ENCODE data around the gene NEK3.
"Not testable (repeated sequence)": the region's sequence is repeated elsewhere in the genome, so short reads cannot be mapped to it uniquely, and the experiment has no call there.

NEK3 gene

DNA sequence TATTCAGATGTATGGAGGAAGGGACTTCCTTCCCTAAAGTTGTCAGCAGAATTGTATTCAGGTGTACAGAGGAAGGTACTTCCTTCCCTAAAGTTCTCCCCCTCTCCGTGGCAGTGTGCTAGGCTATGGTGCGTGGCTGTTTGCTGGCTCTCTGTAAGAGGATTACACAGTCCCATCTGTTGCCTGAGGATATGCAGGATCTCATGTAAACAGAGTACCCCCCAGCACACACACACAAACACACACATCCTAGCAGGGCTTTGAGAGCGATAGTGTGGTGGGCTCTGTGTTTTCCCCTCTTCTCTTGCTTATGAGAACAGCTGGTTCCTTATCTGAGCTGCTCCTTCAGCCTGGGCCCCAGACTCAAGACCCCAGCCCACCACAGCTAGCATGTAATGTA is 40.8 kb downstream of the NEK3 start:
- no peak for DNase-seq (ENCODE audit: low read depth)

DNA sequence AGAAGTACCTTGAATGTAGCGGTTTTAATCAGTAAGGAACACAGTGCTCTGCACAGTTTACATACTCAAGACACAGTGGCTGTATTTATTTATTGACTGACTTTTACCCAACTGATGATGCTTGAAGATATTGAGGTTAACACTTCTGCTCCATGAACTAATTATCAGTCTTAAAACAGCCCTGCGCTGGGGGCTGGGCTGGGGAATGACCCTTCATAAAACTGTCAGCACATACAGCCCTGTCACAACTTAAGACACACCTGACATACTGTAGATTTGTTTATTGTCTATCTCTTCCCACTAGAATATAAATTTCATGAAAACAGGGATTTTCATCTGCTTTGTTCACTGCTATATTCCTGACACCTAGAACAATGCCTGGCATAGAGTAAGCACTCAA is 41.3 kb downstream of the NEK3 start:
- no peak for DNase-seq (ENCODE audit: low read depth)

DNA sequence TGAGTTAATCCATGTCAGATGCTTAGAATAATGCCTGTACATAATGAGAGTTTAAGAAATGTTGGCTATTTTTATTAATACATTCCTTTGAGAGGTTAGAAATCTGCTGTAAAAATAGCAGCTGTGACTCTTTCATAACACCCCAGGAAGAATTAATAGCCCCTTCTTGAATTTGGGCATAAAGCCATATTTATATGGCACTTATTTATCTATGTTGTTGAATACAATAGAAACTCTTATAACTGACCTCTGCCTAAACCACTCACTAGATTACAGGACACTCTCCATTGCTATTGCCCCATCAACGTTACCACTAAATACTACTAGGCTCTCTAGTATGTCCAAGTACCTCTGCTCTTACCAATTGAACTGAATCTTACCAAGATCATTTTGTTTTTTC is 46.8 kb downstream of the NEK3 start:
- no peak for DNase-seq (ENCODE audit: low read depth)

DNA sequence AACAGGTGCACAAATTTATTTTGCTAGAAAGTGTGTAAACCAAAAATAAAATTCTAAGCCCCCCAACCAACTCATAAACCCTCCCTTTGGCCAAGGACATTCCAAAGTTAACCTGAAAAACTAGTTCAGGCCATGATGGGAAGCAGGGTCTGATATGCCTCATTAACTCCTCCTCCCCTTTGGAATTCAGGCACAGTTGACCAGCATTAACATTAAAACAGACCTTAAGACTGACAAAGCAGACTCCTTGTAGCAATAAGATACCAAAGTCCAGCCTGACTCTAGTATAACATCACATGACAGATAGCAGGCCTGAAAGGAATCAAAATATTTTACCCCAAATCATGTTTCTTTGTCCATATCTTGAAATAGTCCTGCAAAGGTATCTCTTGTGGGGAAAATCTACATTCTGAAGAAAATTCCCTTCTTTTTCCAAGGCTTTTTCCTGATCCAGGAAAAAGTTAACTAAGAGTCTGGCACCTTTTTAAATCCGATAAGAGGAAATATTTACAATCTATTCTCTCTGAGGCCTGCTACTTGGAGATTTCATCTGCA is 50.2 kb downstream of the NEK3 start:
- DNase-seq (ENCODE audit: low read depth) = no peak

DNA sequence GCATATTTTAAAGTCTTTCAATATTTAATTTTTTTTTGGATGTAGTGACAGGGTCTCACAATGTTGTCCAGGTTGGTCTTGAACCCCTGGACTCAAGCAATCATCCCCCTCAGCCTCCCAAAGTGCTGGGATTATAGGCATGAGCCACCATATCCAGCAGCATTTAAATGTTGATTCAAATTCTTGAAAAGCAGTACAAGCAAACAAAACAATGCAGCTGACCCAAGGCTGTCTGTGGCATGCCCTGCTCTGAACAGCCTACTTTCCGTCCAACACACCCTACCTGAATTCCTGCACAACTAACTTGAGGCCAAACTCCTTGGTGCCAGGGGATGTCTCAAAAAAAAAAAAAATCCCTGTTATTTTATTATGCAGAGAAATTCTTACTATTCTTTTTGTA is 53.6 kb downstream of the NEK3 start:
- DNase-seq (ENCODE audit: low read depth) = no peak

DNA sequence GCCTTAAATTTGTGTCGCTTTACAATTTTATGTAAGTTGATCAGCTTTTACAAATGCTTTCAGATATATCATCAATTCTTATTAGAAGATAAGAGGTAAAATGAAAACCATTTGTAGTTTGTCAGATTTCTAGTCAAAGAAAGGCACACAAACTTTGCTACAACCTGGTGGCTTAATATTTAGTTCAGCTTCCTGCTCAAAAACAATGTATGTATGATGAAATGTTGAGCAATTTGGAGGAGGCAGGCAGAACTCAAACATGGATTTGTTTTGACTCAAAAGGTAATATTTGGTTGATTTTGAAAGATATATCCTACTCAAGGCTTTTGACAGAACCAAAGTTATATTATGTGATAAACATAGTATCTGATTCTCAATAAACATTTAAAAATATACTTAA is 54.8 kb downstream of the NEK3 start:
- no peak for DNase-seq (ENCODE audit: low read depth)

DNA sequence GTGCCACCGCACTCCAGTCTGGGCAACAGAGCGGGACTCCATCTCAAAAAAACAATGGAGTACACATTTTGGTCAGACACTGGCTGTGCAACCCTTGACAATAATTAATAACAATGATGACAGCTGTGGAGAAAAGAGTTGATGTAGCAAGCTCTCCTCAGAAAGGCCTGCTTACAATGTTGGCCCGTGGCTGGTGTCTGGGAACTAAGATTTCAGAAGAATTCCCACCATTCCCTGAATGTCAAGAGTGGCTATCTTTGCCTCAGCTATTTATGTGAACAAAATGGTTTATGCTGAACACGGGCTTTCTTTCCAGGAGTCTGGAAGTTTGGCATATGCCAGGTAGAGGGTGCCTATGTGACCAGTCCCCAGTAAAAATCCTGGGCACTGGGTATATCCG is 56.0 kb downstream of the NEK3 start:
- DNase-seq (ENCODE audit: low read depth) = no peak

DNA sequence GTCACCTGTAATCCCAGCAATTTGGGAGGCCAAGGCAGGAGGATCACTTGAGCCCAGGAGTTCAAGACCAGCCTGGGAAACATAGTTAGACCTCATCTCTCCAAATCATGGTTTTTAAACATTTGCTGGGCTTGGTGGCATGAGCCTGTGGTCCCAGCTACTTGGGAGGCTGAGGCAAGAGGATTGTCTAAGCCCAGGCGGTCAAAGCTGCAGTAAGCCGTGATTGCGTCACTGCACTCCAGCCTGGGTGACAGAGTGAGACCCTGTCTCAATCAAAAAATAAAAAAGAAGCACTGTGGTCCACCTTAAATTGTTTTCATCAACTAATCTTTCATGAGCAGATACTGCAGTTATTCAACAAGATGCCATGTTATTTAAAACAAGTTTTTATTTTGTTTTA is 57.0 kb downstream of the NEK3 start:
- not testable (repeated sequence) for DNase-seq (ENCODE audit: low read depth)

DNA sequence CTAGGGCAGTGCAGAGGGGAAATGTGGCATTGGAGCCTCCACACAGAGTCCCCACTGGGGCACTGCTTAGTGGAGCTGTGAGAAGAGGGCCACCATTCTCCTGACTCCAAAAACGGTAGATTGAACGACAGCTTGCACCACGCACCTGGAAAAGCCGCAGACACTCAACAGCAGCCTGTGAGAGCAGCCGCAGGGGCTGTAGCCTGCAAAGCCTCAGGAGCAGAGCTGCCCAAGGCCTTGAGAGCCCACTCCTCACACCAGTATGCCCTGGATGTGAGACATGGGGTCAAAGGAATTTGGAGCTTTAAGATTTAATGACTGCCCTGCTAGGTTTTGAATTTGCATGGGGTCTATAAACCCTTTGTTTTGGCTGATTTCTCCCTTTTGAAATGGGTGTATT is 62.2 kb downstream of the NEK3 start:
- no peak for DNase-seq (ENCODE audit: low read depth)

DNA sequence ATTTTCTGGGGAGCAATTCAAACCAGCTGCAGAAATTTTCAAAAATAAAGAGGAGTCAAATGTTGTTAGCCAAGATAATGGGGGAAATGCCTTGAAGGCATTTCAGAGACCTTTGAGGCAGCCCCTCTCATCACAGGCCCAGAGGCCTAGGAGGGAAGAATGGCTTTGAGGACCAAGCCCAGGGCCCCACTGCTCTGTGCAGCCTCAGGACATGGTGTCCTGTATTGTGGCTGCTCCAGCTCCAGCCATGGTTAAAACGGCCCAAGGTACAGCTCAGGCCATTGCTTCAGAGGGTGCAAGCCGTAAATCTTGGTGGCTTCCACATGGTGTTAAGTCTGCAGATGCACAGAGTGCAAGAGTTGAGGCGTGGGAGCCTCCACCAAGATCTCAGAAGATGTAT is 62.6 kb downstream of the NEK3 start:
- no peak for DNase-seq (ENCODE audit: low read depth)

DNA sequence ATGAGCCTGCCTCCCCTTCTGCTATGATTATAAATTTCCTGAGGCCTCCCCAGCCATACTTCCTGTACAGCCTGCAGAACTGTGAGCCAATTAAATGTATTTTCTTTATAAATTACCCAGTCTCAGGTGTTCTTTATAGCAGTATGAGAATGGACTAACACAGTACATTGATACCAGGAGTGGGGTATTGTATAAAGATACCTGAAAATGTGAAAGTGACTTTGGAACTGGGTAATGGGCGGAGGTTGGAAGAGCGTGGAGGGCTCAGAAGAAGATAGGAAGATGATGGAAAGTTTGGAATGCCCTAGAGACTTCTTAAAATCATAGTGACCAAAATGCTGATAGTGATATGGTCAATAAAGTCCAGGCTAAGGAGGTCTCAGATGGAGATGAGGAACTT is 63.3 kb downstream of the NEK3 start:
- no peak for DNase-seq (ENCODE audit: low read depth)

DNA sequence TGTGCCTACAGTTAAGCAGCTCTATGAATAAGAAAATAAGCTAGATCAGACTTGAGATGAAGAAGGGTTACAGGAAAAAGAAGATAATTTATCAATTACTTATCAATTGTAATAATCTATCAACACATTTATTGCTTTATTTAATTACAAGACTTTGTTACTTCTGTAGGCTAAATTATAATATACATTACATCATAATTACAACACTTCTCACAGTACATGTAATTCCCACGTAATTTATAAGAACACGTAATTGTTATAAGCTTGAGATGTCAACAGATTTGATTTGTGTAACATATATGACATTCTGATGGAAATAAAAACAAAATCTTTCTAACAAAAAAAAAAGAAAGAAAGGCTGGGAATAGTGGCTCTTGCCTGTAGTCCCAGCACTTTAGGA is 67.3 kb downstream of the NEK3 start:
- DNase-seq (ENCODE audit: low read depth) = no peak

DNA sequence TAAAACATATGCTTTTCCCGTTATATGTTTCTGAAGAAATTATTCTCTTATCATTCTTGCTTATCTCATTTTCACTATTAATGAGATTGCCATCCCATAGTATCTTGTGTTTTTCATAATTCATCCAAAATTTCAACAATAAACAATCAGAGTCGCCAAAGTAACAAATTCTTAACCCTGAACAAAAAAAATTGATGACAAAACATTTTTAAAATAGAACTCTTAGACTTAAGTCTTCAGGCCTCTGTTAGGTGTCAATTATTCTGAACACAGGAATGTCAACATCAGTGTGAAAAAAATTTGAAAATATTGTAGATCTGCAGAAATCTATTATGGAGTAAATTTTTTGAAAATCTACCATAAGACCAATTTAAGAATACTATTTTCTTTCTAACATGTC is 67.9 kb downstream of the NEK3 start:
- DNase-seq (ENCODE audit: low read depth) = no peak

DNA sequence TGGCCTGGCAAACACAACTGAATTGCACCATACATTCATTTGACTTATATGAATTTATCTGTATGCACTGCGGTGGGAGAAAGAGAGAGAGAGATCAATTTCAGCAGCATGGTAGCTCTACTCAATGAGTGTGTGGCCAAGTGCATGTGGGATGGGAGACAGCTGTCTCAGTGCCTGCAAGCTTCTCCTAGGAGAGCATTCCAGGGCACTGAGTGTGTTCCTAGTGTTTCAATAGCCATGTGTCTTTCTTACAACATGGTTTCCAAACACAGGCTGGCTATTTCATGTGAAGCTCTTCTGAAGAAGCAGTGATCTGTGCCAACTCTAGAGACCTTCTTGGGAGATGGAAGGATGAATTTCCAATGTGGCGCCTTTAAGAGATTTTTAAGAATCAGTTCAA is 74.0 kb downstream of the NEK3 start:
- DNase-seq (ENCODE audit: low read depth) = no peak

DNA sequence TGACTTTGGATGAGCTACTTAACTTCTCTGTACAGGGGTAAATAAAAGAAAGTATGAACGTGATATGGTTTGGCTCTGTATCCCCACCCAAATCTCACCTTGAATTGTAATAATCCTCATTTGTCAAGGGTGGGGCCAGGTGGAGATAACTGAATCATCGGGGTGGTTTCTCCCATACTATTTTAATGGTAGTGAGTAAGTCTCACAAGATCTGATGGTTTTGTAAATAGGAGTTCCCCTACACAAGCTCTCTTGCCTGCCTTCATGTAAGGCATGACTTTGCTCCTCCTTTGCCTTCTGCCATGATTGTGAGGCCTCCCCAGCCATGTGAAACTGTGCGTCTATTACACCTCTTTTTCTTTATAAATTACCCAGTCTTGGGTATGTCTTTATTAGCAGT is 74.4 kb downstream of the NEK3 start:
- not testable (repeated sequence) for DNase-seq (ENCODE audit: low read depth)

Measured in activated T-helper 1 cell treated with Interleukin-2 at 50 U/mL for 16 hours (primary cell).